HCT116 (cell line): Measurements from ENCODE around the gene ATP2C1. TPM values are rescaled to one million over a fixed set of nuclear protein-coding genes. Genes with fewer than 3 reads are reported as not detected.

ENCODE experiments used
- ATAC-seq: fragments of 200-7000 bp; cut with Tn5 transposase; 2 replicates; pipeline ENCODE4 v1.9.1; 2020; ENCODE audit warnings: mild to moderate bottlenecking, moderate library complexity
- BruUV-seq: library from RNA; stranded (reverse); fragments of 400-500 nt; replicated peaks from 2 replicates; lab custom pipeline; 2021; lab: Mats Ljungman, UMichigan
- CTCF ChIA-PET: fragments of 300-600 bp; sonication (Branson Sonifier 250); formaldehyde crosslinking; loops from one replicate; lab custom pipeline; 2021; ENCODE audit warnings: antibody characterized with exemption; lab: Charles Lee
- POLR2A ChIA-PET: fragments of 300-600, 350-600 bp; sonication (Branson Sonifier 250); formaldehyde crosslinking; loops from one replicate; lab custom pipeline; 2021; ENCODE audit warnings: antibody characterized with exemption; lab: Charles Lee
- RAD21 ChIA-PET, 2 experiments: fragments of 300-600 bp; sonication (Branson Sonifier 250); formaldehyde crosslinking; loops; one replicate each; lab custom pipeline; 2023; ENCODE audit warnings: low total read pairs in 2 of 2; ENCODE audit not compliant: uncharacterized antibody in 2 of 2, unreplicated experiment in 2 of 2, low non-redundant PET in 1 of 2; lab: Charles Lee
- DNase-seq: peaks from one replicate; pipeline ENCODE4 v3.0.0-alpha.2; 2010; ENCODE audit warnings: low read depth, low spot score
- H2AFZ ChIP-seq: fragments of 200-600 bp; shearing (Covaris generic), sonication (generic); 2 replicates; pipeline ENCODE4 v1.6.1; 2017; ENCODE audit warnings: low read depth, mixed run types, mixed read lengths, antibody characterized with exemption, low read length; ENCODE audit not compliant: poor library complexity, severe bottlenecking
- H3K27ac ChIP-seq: 2 replicates; pipeline ENCODE4 v1.5.1; 2012; ENCODE audit warnings: low read depth, low read length
- H3K27me3 ChIP-seq: fragments of 200-600 bp; sonication (generic); 2 replicates; pipeline ENCODE4 v1.6.1; 2016; ENCODE audit warnings: mixed run types, low read length, mixed read lengths; ENCODE audit not compliant: insufficient read depth
- H3K36me3 ChIP-seq, 2 experiments: fragments of 200-500 bp in 1 of 2; fragments of 200-600 bp in 1 of 2; sonication (Bioruptor generic) in 1 of 2; sonication (generic) in 1 of 2; 2 replicates each; pipeline versions ENCODE4 v1.5.1 to v1.6.1; 2014 to 2016; ENCODE audit warnings: low read length in 2 of 2, inconsistent platforms in 1 of 2, mixed read lengths in 1 of 2, mixed run types in 1 of 2; ENCODE audit not compliant: insufficient read depth in 2 of 2, control insufficient read depth in 1 of 2
- H3K4me1 ChIP-seq, 2 experiments: fragments of 200-600 bp in 1 of 2; sonication (generic) in 1 of 2; 2 replicates each; pipeline versions ENCODE4 v1.5.1 to v1.6.1; 2012 to 2017; ENCODE audit warnings: low read length in 2 of 2, inconsistent platforms in 1 of 2, mild to moderate bottlenecking in 1 of 2, mixed read lengths in 1 of 2, mixed run types in 1 of 2, moderate library complexity in 1 of 2; ENCODE audit not compliant: insufficient read depth in 2 of 2, control insufficient read depth in 1 of 2
- H3K4me2 ChIP-seq: fragments of 200-600 bp; sonication (generic); 2 replicates; pipeline ENCODE4 v1.6.1; 2017; ENCODE audit warnings: mixed run types, low read length, mixed read lengths
- H3K4me3 ChIP-seq, 2 experiments: fragments of 200-600 bp in 1 of 2; sonication (generic) in 1 of 2; replicated peaks in 1 of 2; 2 replicates each; pipeline ENCODE4 v1.5.1; 2011 to 2016; ENCODE audit warnings: low read length in 2 of 2, control low read depth in 1 of 2, low read depth in 1 of 2, mild to moderate bottlenecking in 1 of 2, mixed read lengths in 1 of 2, mixed run types in 1 of 2
- H3K79me2 ChIP-seq: fragments of 200-600 bp; sonication (generic); 2 replicates; pipeline ENCODE4 v1.6.1; 2017; ENCODE audit warnings: mild to moderate bottlenecking, mixed run types, low read length, moderate library complexity, mixed read lengths; ENCODE audit not compliant: insufficient read depth
- H3K9ac ChIP-seq: fragments of 200-600 bp; sonication (generic); 2 replicates; pipeline ENCODE4 v1.6.1; 2016; ENCODE audit warnings: low read length, mixed read lengths
- H3K9me2 ChIP-seq: fragments of 200-600 bp; sonication (generic), shearing (Covaris generic); 2 replicates; pipeline ENCODE4 v1.6.1; 2017; ENCODE audit warnings: mixed run types, mild to moderate bottlenecking, moderate library complexity; ENCODE audit not compliant: insufficient read depth
- H3K9me3 ChIP-seq, 2 experiments: fragments of 200-500 bp in 1 of 2; fragments of 200-600 bp in 1 of 2; sonication (Bioruptor generic) in 1 of 2; sonication (generic) in 1 of 2; 2 replicates each; pipeline ENCODE4 v1.6.1; 2014 to 2017; ENCODE audit warnings: low read length in 2 of 2, mixed read lengths in 2 of 2, inconsistent platforms in 1 of 2, low read depth in 1 of 2, mild to moderate bottlenecking in 1 of 2, mixed run types in 1 of 2, moderate library complexity in 1 of 2; ENCODE audit not compliant: control insufficient read depth in 1 of 2, insufficient read depth in 1 of 2
- H4K20me1 ChIP-seq: fragments of 200-600 bp; sonication (generic), shearing (Covaris generic); 2 replicates; pipeline ENCODE4 v1.6.1; 2017; ENCODE audit warnings: mixed run types, mild to moderate bottlenecking, moderate library complexity; ENCODE audit not compliant: insufficient read depth
- ATF3 ChIP-seq: IDR thresholded peaks from 2 replicates; pipeline ENCODE4 v1.6.1; 2012
- CBX3 ChIP-seq: IDR thresholded peaks from 2 replicates; pipeline ENCODE4 v1.6.1; 2012; ENCODE audit warnings: low read depth
- CEBPB ChIP-seq: IDR thresholded peaks from 2 replicates; pipeline ENCODE4 v1.6.1; 2012; ENCODE audit warnings: low read depth
- CTCF ChIP-seq, 3 experiments: fragments of 200-600 bp in 1 of 3; sonication (generic) in 1 of 3; IDR thresholded peaks in 2 of 3; conservative IDR thresholded peaks in 1 of 3; 2 replicates each; pipeline ENCODE4 v1.5.1; 2012 to 2017; ENCODE audit warnings: low read depth in 2 of 3, low read length in 2 of 3, antibody characterized with exemption in 1 of 3, borderline replicate concordance in 1 of 3, control low read depth in 1 of 3, mild to moderate bottlenecking in 1 of 3, mixed read lengths in 1 of 3, mixed run types in 1 of 3, moderate library complexity in 1 of 3; ENCODE audit not compliant: insufficient read depth in 1 of 3
- EGR1 ChIP-seq: IDR thresholded peaks from 2 replicates; pipeline ENCODE4 v1.6.1; 2012; ENCODE audit warnings: low read depth
- ELF1 ChIP-seq: IDR thresholded peaks from 2 replicates; pipeline ENCODE4 v1.6.1; 2012; ENCODE audit warnings: low read depth, borderline replicate concordance
- EZH2phosphoT487 ChIP-seq: fragments of 200-600 bp; IDR thresholded peaks from 2 replicates; pipeline ENCODE4 v1.6.1; 2018; ENCODE audit warnings: antibody characterized with exemption, borderline replicate concordance
- JUND ChIP-seq: IDR thresholded peaks from 2 replicates; pipeline ENCODE4 v1.6.1; 2012
- POLR2AphosphoS5 ChIP-seq: IDR thresholded peaks from 2 replicates; pipeline ENCODE4 v1.6.1; 2011; ENCODE audit warnings: mild to moderate bottlenecking, low read depth, low read length, moderate library complexity
- RAD21 ChIP-seq: IDR thresholded peaks from 2 replicates; pipeline ENCODE4 v1.6.1; 2012; ENCODE audit warnings: low read depth, mild to moderate bottlenecking
- REST ChIP-seq: IDR thresholded peaks from 2 replicates; pipeline ENCODE4 v1.6.1; 2012; ENCODE audit warnings: low read depth
- SIN3A ChIP-seq: IDR thresholded peaks from 2 replicates; pipeline ENCODE4 v1.6.1; 2012; ENCODE audit warnings: low read depth
- SP1 ChIP-seq: IDR thresholded peaks from 2 replicates; pipeline ENCODE4 v1.6.1; 2012; ENCODE audit warnings: low read depth
- SRF ChIP-seq: IDR thresholded peaks from 2 replicates; pipeline ENCODE4 v1.6.1; 2012; ENCODE audit warnings: low read depth
- TCF7L2 ChIP-seq: IDR thresholded peaks from 2 replicates; pipeline ENCODE4 v1.7.0; 2011; ENCODE audit warnings: borderline replicate concordance, inconsistent platforms; ENCODE audit not compliant: insufficient read depth, insufficient read length; ENCODE audit errors: extremely low read depth
- YY1 ChIP-seq: IDR thresholded peaks from 2 replicates; pipeline ENCODE4 v1.6.1; 2011; ENCODE audit warnings: low read length, low read depth, moderate library complexity, mild to moderate bottlenecking; ENCODE audit not compliant: insufficient replicate concordance; ENCODE audit errors: extremely low read depth
- ZNF274 ChIP-seq: fragments of 200-500 bp; sonication (Bioruptor generic); IDR thresholded peaks from 2 replicates; pipeline ENCODE4 v1.6.1; 2014; ENCODE audit warnings: mild to moderate bottlenecking, low read depth, low read length, inconsistent platforms
- intact Hi-C: fragments of 100-400 bp; cut with micrococcal nuclease; formaldehyde crosslinking; loops from 2 replicates; pipeline ENCODE4 v1.10.0; 2022
- total RNA-seq: library from RNA; stranded (reverse); gene quantifications from one replicate; pipeline ENCODE4 v1.2.1, GENCODE V29; 2021; ENCODE audit not compliant: unreplicated experiment
- TF ChIP-seq, protein P1 (sequence below): IDR thresholded peaks from 2 replicates; pipeline ENCODE4 v1.6.1; 2011; ENCODE audit warnings: mild to moderate bottlenecking, low read length, moderate library complexity; ENCODE audit not compliant: insufficient replicate concordance; ENCODE audit errors: extremely low read depth

Gene ATP2C1
- total RNA-seq, 1 experiment from 2014 or later = 69.1 TPM

DNA sequence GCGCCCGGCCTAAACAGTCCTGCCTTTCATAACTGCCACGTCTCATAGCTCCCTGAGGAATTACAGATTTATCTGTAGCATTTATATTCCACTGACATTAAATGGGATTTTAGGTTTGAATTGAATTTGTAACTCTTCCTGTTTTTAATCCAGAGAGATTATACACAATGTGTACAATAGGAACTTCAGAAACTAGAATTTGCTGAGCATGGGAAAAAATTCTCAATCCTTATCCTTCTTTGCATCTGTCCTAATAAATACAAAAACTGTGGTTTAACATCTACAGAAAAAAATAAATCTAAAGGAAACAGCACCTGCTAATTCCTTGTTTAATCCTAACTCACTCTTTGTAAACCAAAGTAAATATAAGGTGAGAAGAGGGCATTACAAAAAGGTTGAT lies 135.0 kb downstream of the ATP2C1 start:
- H3K4me2 ChIP-seq = no peak overlapping the region
- H4K20me1 ChIP-seq = no peaks in the 10 kb centered on the region
- no peak overlapping the region for H3K9ac ChIP-seq
- intact Hi-C loops = loop anchor here (5.0 to 10.0 kb wide), 2 partner anchors 473 to 1366 kb away; partner anchors contain the start of gene MRPL3
- no peak overlapping the region for H3K27ac ChIP-seq
- CTCF ChIA-PET = no interaction called here
- no peak overlapping the region for H3K4me3 ChIP-seq
- TF ChIP-seq TCF7L2 = no peak
- TF ChIP-seq CTCF (IDR thresholded peaks at IDR 0.05 in 2 of 3, conservative IDR thresholded peaks at IDR 0.05 in 1 of 3; ENCODE audit: borderline replicate concordance in 1 of 3, insufficient read depth in 1 of 3, low read depth in 2 of 3, low read length in 2 of 3) = no peak
- TF ChIP-seq POLR2AphosphoS5 = no peak
- TF ChIP-seq EZH2phosphoT487 = no peak
- no peak for TF ChIP-seq ATF3
- no peak for TF ChIP-seq REST
- TF ChIP-seq CEBPB = no peak
- no peak for TF ChIP-seq JUND
- TF ChIP-seq YY1 = no peak
- no peak for TF ChIP-seq SIN3A
- no peak for TF ChIP-seq RAD21
- TF ChIP-seq, protein P1, sequence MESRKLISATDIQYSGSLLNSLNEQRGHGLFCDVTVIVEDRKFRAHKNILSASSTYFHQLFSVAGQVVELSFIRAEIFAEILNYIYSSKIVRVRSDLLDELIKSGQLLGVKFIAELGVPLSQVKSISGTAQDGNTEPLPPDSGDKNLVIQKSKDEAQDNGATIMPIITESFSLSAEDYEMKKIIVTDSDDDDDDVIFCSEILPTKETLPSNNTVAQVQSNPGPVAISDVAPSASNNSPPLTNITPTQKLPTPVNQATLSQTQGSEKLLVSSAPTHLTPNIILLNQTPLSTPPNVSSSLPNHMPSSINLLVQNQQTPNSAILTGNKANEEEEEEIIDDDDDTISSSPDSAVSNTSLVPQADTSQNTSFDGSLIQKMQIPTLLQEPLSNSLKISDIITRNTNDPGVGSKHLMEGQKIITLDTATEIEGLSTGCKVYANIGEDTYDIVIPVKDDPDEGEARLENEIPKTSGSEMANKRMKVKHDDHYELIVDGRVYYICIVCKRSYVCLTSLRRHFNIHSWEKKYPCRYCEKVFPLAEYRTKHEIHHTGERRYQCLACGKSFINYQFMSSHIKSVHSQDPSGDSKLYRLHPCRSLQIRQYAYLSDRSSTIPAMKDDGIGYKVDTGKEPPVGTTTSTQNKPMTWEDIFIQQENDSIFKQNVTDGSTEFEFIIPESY = no peak
- TF ChIP-seq SP1 = no peak
- no peak for TF ChIP-seq SRF
- no peak for TF ChIP-seq ZNF274
- TF ChIP-seq ELF1 = no peak
- TF ChIP-seq CBX3 = no peak
- TF ChIP-seq EGR1 = no peak
- RAD21 ChIA-PET = no interaction called here
- DNase-seq (no peak), ATAC-seq (no peak)
- no peaks in the 10 kb centered on the region for H3K9me2 ChIP-seq
- no TSS peak for BruUV-seq
- H3K27me3 ChIP-seq = no peaks in the 10 kb centered on the region
- no peaks in the 10 kb centered on the region for H3K36me3 ChIP-seq
- POLR2A ChIA-PET = no interaction called here
- H2AFZ ChIP-seq = no peak overlapping the region
- no peaks in the 10 kb centered on the region for H3K9me3 ChIP-seq
- no peaks in the 10 kb centered on the region for H3K79me2 ChIP-seq
- peaks cover 11 to 16% of the 10 kb centered on the region in 2 experiments; a peak in 3 of 4 replicates for H3K4me1 ChIP-seq
